HepG2 (cell line): Measurements from ENCODE around the gene MIA. TPM values are rescaled to one million over a fixed set of nuclear protein-coding genes. Genes with fewer than 3 reads are reported as not detected.

Experiments
- ARID4A ChIP-seq: sonication (generic); formaldehyde crosslinking; IDR thresholded peaks from 2 replicates; pipeline ENCODE4 v1.5.0; 2020; ENCODE audit warnings: mild to moderate bottlenecking, missing genetic modification reagents, borderline replicate concordance
- ESRRA ChIP-seq: sonication (generic); formaldehyde crosslinking; IDR thresholded peaks from 2 replicates; pipeline ENCODE4 v1.5.1; 2020; ENCODE audit warnings: mild to moderate bottlenecking, low read depth, missing genetic modification reagents
- GMEB2 ChIP-seq: IDR thresholded peaks from 2 replicates; pipeline ENCODE4 v1.6.1; 2016; ENCODE audit warnings: missing biosample characterization, missing genetic modification reagents, low read depth
- NFE2 ChIP-seq: sonication (generic); formaldehyde crosslinking; IDR thresholded peaks from 2 replicates; pipeline ENCODE4 v1.4.0; 2020; ENCODE audit warnings: missing genetic modification reagents
- NR2F1 ChIP-seq, 2 experiments: fragments of 450-650 bp in 1 of 2; formaldehyde crosslinking in 1 of 2; IDR thresholded peaks; 2 replicates each; pipeline versions ENCODE4 v1.5.0 to v1.6.1; 2016 to 2020; ENCODE audit warnings: mild to moderate bottlenecking in 1 of 2, missing compliant biosample characterization in 1 of 2, missing genetic modification reagents in 1 of 2, moderate library complexity in 1 of 2
- PATZ1 ChIP-seq: sonication (generic); formaldehyde crosslinking; IDR thresholded peaks from 2 replicates; pipeline ENCODE4 v1.4.0; 2020; ENCODE audit warnings: missing genetic modification reagents
- RARG ChIP-seq: sonication (generic); formaldehyde crosslinking; IDR thresholded peaks from 2 replicates; pipeline ENCODE4 v1.4.0; 2020; ENCODE audit warnings: low read depth, mild to moderate bottlenecking, missing genetic modification reagents
- TERF1 ChIP-seq: sonication (generic); formaldehyde crosslinking; IDR thresholded peaks from 2 replicates; pipeline ENCODE4 v1.8.0; 2022; ENCODE audit warnings: mild to moderate bottlenecking, missing genetic modification reagents, moderate library complexity
- U2AF1 ChIP-seq: fragments of 200-400 bp; formaldehyde crosslinking; optimal IDR thresholded peaks from 2 replicates; pipeline ENCODE3; 2017; ENCODE audit warnings: mild to moderate bottlenecking, low read depth, low read length
- ZMYM3 ChIP-seq: sonication (generic); formaldehyde crosslinking; IDR thresholded peaks from 2 replicates; pipeline ENCODE4 v1.5.1; 2020; ENCODE audit warnings: mild to moderate bottlenecking, missing genetic modification reagents
- ZNF446 ChIP-seq: sonication (generic); formaldehyde crosslinking; IDR thresholded peaks from 2 replicates; pipeline ENCODE4 v1.5.0; 2020; ENCODE audit warnings: mild to moderate bottlenecking, missing genetic modification reagents
- polyA plus RNA-seq, 8 experiments: library from polyadenylated mRNA; depleted of rRNA in 3 of 8; stranded (reverse) in 7 of 8; unstranded in 1 of 8; fragments of >200 nt; fragmentation: Illumina TruSeq in 4 of 8; extraction: Trizol in 4 of 8; gene quantifications; 2 replicates each; pipeline versions ENCODE4 v1.2.1 to v1.2.3, GENCODE V29; 2011 to 2016; ENCODE audit warnings: low read depth in 4 of 8, missing spikeins in 1 of 8, mixed read lengths in 1 of 8; ENCODE audit not compliant: insufficient read depth in 1 of 8
- total RNA-seq, 5 experiments: library from RNA; depleted of rRNA; stranded (reverse); fragments of >200 nt; fragmentation: Illumina TruSeq; extraction: Trizol; gene quantifications; 2 replicates each; pipeline ENCODE4 v1.2.3, GENCODE V29; 2016; ENCODE audit warnings: low read depth in 1 of 5
- TF ChIP-seq, protein P1 (sequence below), 2 experiments: sonication (generic) in 1 of 2; formaldehyde crosslinking in 1 of 2; IDR thresholded peaks; 2 replicates each; pipeline versions ENCODE4 v1.5.1 to v1.6.1; 2011 to 2020; ENCODE audit warnings: borderline replicate concordance in 1 of 2, low read depth in 1 of 2, low read length in 1 of 2, mild to moderate bottlenecking in 1 of 2, missing genetic modification reagents in 1 of 2, moderate library complexity in 1 of 2

The MIA gene
- total and polyA plus RNA-seq, 2 of the 13 experiments (the other 11 are each of a cell fraction or from before 2014, with no cell fraction given), result 0.61 TPM; not detected in 1

DNA sequence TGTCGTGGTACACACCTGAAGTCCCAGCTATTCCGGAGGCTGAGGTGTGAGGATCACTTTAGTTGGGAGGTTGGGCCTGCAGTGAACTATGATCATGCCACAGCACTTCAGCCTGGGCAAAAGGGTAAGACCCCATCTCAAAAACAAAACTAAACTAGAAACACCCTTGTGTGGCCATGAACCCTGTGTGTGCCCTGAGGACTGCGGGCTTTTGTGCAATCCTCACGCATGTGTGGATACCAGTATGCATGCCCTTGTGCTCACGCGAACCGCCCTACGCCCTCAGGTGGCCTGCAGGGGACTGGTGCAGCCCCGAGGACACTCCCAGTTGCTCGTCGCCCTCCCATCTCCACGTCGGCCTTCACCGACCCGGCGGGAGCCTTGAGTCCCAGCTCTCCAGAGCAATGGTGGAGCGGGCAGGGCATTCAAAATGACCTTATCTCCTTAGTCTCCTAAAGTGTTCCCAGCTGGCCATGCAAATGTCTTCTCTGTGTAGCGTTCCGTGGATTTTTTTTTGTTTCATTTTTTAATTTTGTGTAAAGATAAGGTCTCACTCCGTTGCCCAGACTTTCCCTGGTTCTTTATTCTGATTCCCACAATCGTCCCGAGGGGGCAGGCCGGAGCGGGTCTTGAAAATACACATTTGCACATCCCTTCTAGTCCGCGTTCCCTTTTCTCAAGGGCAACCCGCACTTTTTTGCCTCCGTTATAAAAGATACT lies 22.8 kb downstream of the MIA start (continued):
- TF ChIP-seq NR2F1 (CRISPR knock-in tag; IDR thresholded peaks at IDR 0.05) (peak in 1 of 2 experiments; percentile 63; a peak in 1 of 4 replicates), PATZ1 (CRISPR knock-in tag) (peak; percentile 69; the same call in 1 of the 2 replicates), RARG (CRISPR knock-in tag) (no peak), ZNF446 (CRISPR knock-in tag) (0 out of 2 replicates have a peak, but pooled peaks have one; percentile 73), U2AF1 (no peak), NFE2 (no peak), TERF1 (CRISPR knock-in tag) (no peak), GMEB2 (peak; percentile 1; the same call in 1 of the 2 replicates), ARID4A (peak; percentile 80), ZMYM3 (CRISPR knock-in tag) (peak; percentile 90), ESRRA (CRISPR knock-in tag) (peak; percentile 91)
- TF ChIP-seq, protein P1, sequence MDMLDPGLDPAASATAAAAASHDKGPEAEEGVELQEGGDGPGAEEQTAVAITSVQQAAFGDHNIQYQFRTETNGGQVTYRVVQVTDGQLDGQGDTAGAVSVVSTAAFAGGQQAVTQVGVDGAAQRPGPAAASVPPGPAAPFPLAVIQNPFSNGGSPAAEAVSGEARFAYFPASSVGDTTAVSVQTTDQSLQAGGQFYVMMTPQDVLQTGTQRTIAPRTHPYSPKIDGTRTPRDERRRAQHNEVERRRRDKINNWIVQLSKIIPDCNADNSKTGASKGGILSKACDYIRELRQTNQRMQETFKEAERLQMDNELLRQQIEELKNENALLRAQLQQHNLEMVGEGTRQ (IDR thresholded peaks at IDR 0.05; ENCODE audit: low read depth, low read length), result no peak
- TF ChIP-seq, protein P1 (CRISPR knock-in tag; IDR thresholded peaks at IDR 0.05; ENCODE audit: borderline replicate concordance), result peak; percentile 33; the same call in 1 of the 2 replicates
